Measurements from ENCODE around the gene BMF. TPM values are rescaled to one million over a fixed set of nuclear protein-coding genes. Genes with fewer than 3 reads are reported as not detected.

The BMF gene
- total and polyA plus RNA-seq, 2 of the 4 experiments (the other 2 are of a cell fraction) = 2.4 to 2.9 TPM

DNA sequence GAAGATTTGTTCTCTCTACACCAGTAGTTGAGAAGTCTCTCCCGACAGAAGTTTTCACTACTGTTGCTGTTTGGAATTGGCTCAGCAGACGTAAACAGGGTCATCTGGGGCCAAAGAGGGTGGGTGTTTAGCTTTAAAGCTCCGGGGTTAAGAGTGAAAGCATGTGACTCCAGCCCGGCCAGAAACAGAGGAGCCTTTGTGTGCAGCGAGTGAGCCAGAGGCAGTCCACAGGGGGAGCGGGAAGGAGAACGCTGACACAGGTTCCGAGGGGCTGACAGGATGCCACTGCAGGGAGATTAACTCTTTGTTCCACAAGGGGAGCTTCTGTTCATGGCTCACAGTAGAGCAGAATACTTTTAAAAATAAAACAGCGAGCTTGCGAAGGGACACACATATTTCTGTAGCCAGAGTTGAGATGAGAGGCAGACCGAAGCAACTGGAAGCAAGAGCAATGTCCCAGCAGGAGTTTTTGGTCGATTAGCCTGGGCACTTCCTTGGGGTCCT lies 26.9 kb downstream of the BMF start (continued):
- TF ChIP-seq, protein P1, sequence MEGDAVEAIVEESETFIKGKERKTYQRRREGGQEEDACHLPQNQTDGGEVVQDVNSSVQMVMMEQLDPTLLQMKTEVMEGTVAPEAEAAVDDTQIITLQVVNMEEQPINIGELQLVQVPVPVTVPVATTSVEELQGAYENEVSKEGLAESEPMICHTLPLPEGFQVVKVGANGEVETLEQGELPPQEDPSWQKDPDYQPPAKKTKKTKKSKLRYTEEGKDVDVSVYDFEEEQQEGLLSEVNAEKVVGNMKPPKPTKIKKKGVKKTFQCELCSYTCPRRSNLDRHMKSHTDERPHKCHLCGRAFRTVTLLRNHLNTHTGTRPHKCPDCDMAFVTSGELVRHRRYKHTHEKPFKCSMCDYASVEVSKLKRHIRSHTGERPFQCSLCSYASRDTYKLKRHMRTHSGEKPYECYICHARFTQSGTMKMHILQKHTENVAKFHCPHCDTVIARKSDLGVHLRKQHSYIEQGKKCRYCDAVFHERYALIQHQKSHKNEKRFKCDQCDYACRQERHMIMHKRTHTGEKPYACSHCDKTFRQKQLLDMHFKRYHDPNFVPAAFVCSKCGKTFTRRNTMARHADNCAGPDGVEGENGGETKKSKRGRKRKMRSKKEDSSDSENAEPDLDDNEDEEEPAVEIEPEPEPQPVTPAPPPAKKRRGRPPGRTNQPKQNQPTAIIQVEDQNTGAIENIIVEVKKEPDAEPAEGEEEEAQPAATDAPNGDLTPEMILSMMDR (conservative IDR thresholded peaks at IDR 0.05; ENCODE audit: low read depth, low read length) = no peak

DNA sequence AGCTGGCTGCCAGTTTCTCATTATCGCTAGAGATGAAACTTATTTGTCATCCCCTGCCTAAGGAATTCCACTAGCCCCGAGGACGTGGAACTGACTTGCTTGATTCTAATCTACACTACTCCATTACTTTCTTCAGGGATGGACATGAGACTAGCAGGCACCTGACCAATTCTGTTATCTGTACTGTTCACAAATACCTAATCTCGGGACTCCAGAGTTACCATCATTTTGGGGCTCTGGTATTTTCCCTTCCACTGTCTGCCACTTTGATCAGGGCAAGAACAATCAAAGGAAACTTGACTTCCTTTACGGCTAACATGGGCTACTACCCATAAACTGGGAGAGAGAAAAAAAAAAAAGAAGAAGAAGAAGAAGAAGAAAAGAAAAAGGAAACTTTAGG lies 27.8 kb downstream of the BMF start:
- no peak for DNase-seq
- Histone ChIP-seq H3K4me3 (ENCODE audit: insufficient read depth, low read depth, low read length) (no peak overlapping the region), H2BK20ac (ENCODE audit: low read depth, low read length) (peak overlapping the region; percentile 93), H3K23ac (ENCODE audit: low read depth, low read length) (peak overlapping the region; percentile 76; the same call in 1 of the 2 replicates), H4K8ac (ENCODE audit: low read depth in 2 of 2, low read length in 2 of 2) (peak overlapping the region; percentile 32 to 64; a peak in 3 of 4 replicates), H3K4me1 (ENCODE audit: control insufficient read depth, insufficient read depth, low read length) (peaks cover 27% of the 10 kb centered on the region), H2BK120ac (ENCODE audit: low read depth, low read length) (peak overlapping the region; percentile 99), H4K5ac (ENCODE audit: low read depth, low read length) (peak overlapping the region; percentile 51; the same call in 1 of the 2 replicates), H4K91ac (ENCODE audit: insufficient read depth, low read depth, low read length) (peak overlapping the region; percentile 68; the same call in 1 of the 2 replicates), H3K9me3 (ENCODE audit: control insufficient read depth, insufficient read depth, low read length) (no peaks in the 10 kb centered on the region), H3K56ac (ENCODE audit: extremely low read depth, insufficient read depth, low read length) (peak overlapping the region; percentile 35; the same call in 1 of the 2 replicates), H3K18ac (ENCODE audit: low read depth, low read length) (peak overlapping the region; percentile 63), H2BK5ac (ENCODE audit: low read depth, low read length, poor library complexity, severe bottlenecking) (no peak overlapping the region), H2BK15ac (ENCODE audit: low read depth, low read length) (peak overlapping the region; percentile 90; the same call in 1 of the 3 replicates), H3K27me3 (ENCODE audit: control insufficient read depth, insufficient read depth, low read length) (no peaks in the 10 kb centered on the region), H2AK9ac (replicated peaks; ENCODE audit: low read depth, low read length, poor library complexity) (peak overlapping the region; percentile 12), H3K14ac (replicated peaks; ENCODE audit: low read depth, low read length) (peak overlapping the region; percentile 96), H3K79me1 (ENCODE audit: low read depth in 1 of 2, low read length in 2 of 2) (peaks cover 0 to 12% of the 10 kb centered on the region in 2 experiments; a peak in 2 of 4 replicates), H4K20me1 (ENCODE audit: insufficient read depth, low read length) (no peaks in the 10 kb centered on the region), H3K36me3 (ENCODE audit: control insufficient read depth, insufficient read depth, low read length) (no peaks in the 10 kb centered on the region), H2AFZ (replicated peaks; ENCODE audit: low read length, poor library complexity) (no peak overlapping the region), H2AK5ac (ENCODE audit: low read depth, low read length) (peak overlapping the region; percentile 84), H3K9me1 (ENCODE audit: insufficient read depth, low read length) (peaks cover 32% of the 10 kb centered on the region), H3K27ac (ENCODE audit: insufficient read depth, low read length) (no peak overlapping the region; the same call in 1 of the 2 replicates), H3K9ac (ENCODE audit: low read depth, low read length) (no peak overlapping the region), H3K4me2 (ENCODE audit: low read depth, low read length) (no peak overlapping the region; the same call in 1 of the 2 replicates), H3K4ac (ENCODE audit: low read depth, low read length) (peak overlapping the region; percentile 97)
- 68% methylated on average over 3 of the region's 5 CpGs; no CpG with 5 or more reads in 1 of the 2 experiments for WGBS, 2 experiments (ENCODE audit: extremely low coverage in 2 of 2, insufficient read length in 1 of 2)
- no TSS peak for BruUV-seq (replicated peaks)
- POLR2A ChIA-PET (ENCODE audit: unreplicated experiment) = interaction anchor here (1.8 kb wide), 1 partner anchor 19 kb away, joined by 5 read pairs; no protein-coding TSS in a partner anchor
- TF ChIP-seq CHD1 (IDR thresholded peaks at IDR 0.05; ENCODE audit: low read depth, low read length) = no peak
- dilution Hi-C loops (cut with HindIII; ENCODE audit: low sequenced_read_pairs, unreplicated experiment) (no loop called here), in situ Hi-C loops (cut with MboI; ENCODE audit: low sequenced_read_pairs) (no loop called here), intact Hi-C loops (cut with micrococcal nuclease) (no loop called here)
- CTCF ChIA-PET = no interaction called here
- ATAC-seq (ENCODE audit: low read depth) = no peak
